WTC11 (cell line): ENCODE results near the gene IFI27L2. TPM values are rescaled to one million over a fixed set of nuclear protein-coding genes. Genes with fewer than 3 reads are reported as not detected.

Experiments
- ATAC-seq: fragments of 200-7000 bp; cut with Tn5 transposase; 2 replicates; pipeline ENCODE4 v1.10.0; 2021; ENCODE audit warnings: mild to moderate bottlenecking, moderate library complexity
- CTCF ChIA-PET: fragments of 300-600 bp; sonication (Branson Sonifier 250); formaldehyde crosslinking; loops from one replicate; lab custom pipeline; 2021; ENCODE audit warnings: antibody characterized with exemption; lab: Charles Lee
- POLR2A ChIA-PET: fragments of 350-600 bp; sonication (Branson Sonifier 250); formaldehyde crosslinking; loops from one replicate; lab custom pipeline; 2021; ENCODE audit warnings: antibody characterized with exemption; lab: Charles Lee
- DNase-seq: peaks from one replicate; pipeline ENCODE4 v3.0.0; 2021; ENCODE audit warnings: low spot score
- H3K27ac Mint-ChIP-seq: 2 replicates; pipeline ENCODE4 v1.8.0; 2021; ENCODE audit warnings: mixed read lengths
- H3K27me3 Mint-ChIP-seq: 2 replicates; pipeline ENCODE4 v1.8.0; 2021; ENCODE audit warnings: low read depth, mild to moderate bottlenecking, moderate library complexity, mixed read lengths
- H3K36me3 Mint-ChIP-seq: 2 replicates; pipeline ENCODE4 v1.8.0; 2021; ENCODE audit warnings: mixed read lengths
- H3K4me1 Mint-ChIP-seq: 2 replicates; pipeline ENCODE4 v1.8.0; 2022; ENCODE audit warnings: mixed read lengths
- H3K4me3 Mint-ChIP-seq: 2 replicates; pipeline ENCODE4 v1.8.0; 2021; ENCODE audit warnings: mild to moderate bottlenecking, moderate library complexity, mixed read lengths
- H3K9me3 Mint-ChIP-seq: 2 replicates; pipeline ENCODE4 v1.8.0; 2021; ENCODE audit warnings: mixed read lengths
- AFF4 ChIP-seq: sonication (generic); formaldehyde crosslinking; IDR thresholded peaks from 2 replicates; pipeline ENCODE4 v1.8.1; 2023; ENCODE audit warnings: mild to moderate bottlenecking, missing genetic modification reagents, borderline replicate concordance
- FOXP4 ChIP-seq: sonication (generic); formaldehyde crosslinking; IDR thresholded peaks from 2 replicates; pipeline ENCODE4 v1.8.0; 2022; ENCODE audit warnings: mild to moderate bottlenecking, missing genetic modification reagents
- GABPB1 ChIP-seq: sonication (generic); formaldehyde crosslinking; IDR thresholded peaks from 2 replicates; pipeline ENCODE4 v1.8.1; 2023; ENCODE audit warnings: mild to moderate bottlenecking, missing genetic modification reagents
- MLX ChIP-seq: sonication (generic); formaldehyde crosslinking; IDR thresholded peaks from 2 replicates; pipeline ENCODE4 v1.8.1; 2023; ENCODE audit warnings: mild to moderate bottlenecking, missing genetic modification reagents, moderate library complexity
- NFATC4 ChIP-seq: fragments of 250-450 bp; sonication (Bioruptor Pico); IDR thresholded peaks from 2 replicates; pipeline ENCODE4 v1.9.0; 2021; ENCODE audit warnings: mild to moderate bottlenecking
- OVOL2 ChIP-seq: fragments of 250-450 bp; sonication (Bioruptor Pico); IDR thresholded peaks from 2 replicates; pipeline ENCODE4 v1.9.0; 2021; ENCODE audit warnings: mild to moderate bottlenecking, borderline replicate concordance
- PRRX2 ChIP-seq: fragments of 250-450 bp; sonication (Bioruptor Pico); IDR thresholded peaks from 2 replicates; pipeline ENCODE4 v1.8.0; 2021; ENCODE audit warnings: mild to moderate bottlenecking
- SMAD3 ChIP-seq: sonication (generic); formaldehyde crosslinking; IDR thresholded peaks from 2 replicates; pipeline ENCODE4 v1.8.0; 2022; ENCODE audit warnings: missing genetic modification reagents, mild to moderate bottlenecking, borderline replicate concordance
- TEAD1 ChIP-seq: sonication (generic); formaldehyde crosslinking; IDR thresholded peaks from 2 replicates; pipeline ENCODE4 v1.8.0; 2022; ENCODE audit warnings: mild to moderate bottlenecking, missing genetic modification reagents
- TP53 ChIP-seq: sonication (generic); formaldehyde crosslinking; IDR thresholded peaks from 2 replicates; pipeline ENCODE4 v1.8.1; 2023; ENCODE audit warnings: mild to moderate bottlenecking, missing genetic modification reagents
- ZBTB21 ChIP-seq: sonication (generic); formaldehyde crosslinking; IDR thresholded peaks from 2 replicates; pipeline ENCODE4 v1.8.1; 2023; ENCODE audit warnings: mild to moderate bottlenecking, missing genetic modification reagents, borderline replicate concordance
- ZNF138 ChIP-seq: sonication (generic); formaldehyde crosslinking; conservative IDR thresholded peaks from 2 replicates; pipeline ENCODE4 v1.8.1; 2022; ENCODE audit warnings: mild to moderate bottlenecking, moderate library complexity, missing genetic modification reagents
- ZNF232 ChIP-seq: sonication (generic); formaldehyde crosslinking; IDR thresholded peaks from 2 replicates; pipeline ENCODE4 v1.8.0; 2022; ENCODE audit warnings: mild to moderate bottlenecking, missing genetic modification reagents
- ZNF396 ChIP-seq: fragments of 250-450 bp; sonication (Bioruptor Pico); IDR thresholded peaks from 2 replicates; pipeline ENCODE4 v1.8.0; 2021; ENCODE audit warnings: mild to moderate bottlenecking, moderate library complexity, borderline replicate concordance
- ZNF425 ChIP-seq: fragments of 250-450 bp; sonication (Bioruptor Pico); conservative IDR thresholded peaks from 2 replicates; pipeline ENCODE4 v1.9.0; 2021; ENCODE audit warnings: mild to moderate bottlenecking
- ZNF671 ChIP-seq: fragments of 250-450 bp; sonication (Bioruptor Pico); IDR thresholded peaks from 2 replicates; pipeline ENCODE4 v1.8.0; 2021; ENCODE audit warnings: mild to moderate bottlenecking
- total RNA-seq: library from RNA; stranded (reverse); gene quantifications from 3 replicates; pipeline ENCODE4 v1.2.3, GENCODE V29; 2021
- TF ChIP-seq, protein P1 (sequence below): sonication (generic); formaldehyde crosslinking; IDR thresholded peaks from 2 replicates; pipeline ENCODE4 v1.8.0; 2022; ENCODE audit warnings: mild to moderate bottlenecking, missing genetic modification reagents
- TF ChIP-seq, protein P2 (sequence below): sonication (generic); formaldehyde crosslinking; IDR thresholded peaks from 2 replicates; pipeline ENCODE4 v1.8.0; 2022; ENCODE audit warnings: missing genetic modification reagents
- TF ChIP-seq, protein P3 (sequence below): fragments of 250-450 bp; sonication (Bioruptor Pico); IDR thresholded peaks from 2 replicates; pipeline ENCODE4 v1.8.0; 2021; ENCODE audit warnings: mild to moderate bottlenecking
- TF ChIP-seq, protein P4 (sequence below): sonication (generic); formaldehyde crosslinking; IDR thresholded peaks from 2 replicates; pipeline ENCODE4 v1.8.1; 2022; ENCODE audit warnings: mild to moderate bottlenecking, moderate library complexity, missing genetic modification reagents

The IFI27L2 gene
- total RNA-seq, 1 experiment from 2014 or later, result 22.1 TPM

DNA sequence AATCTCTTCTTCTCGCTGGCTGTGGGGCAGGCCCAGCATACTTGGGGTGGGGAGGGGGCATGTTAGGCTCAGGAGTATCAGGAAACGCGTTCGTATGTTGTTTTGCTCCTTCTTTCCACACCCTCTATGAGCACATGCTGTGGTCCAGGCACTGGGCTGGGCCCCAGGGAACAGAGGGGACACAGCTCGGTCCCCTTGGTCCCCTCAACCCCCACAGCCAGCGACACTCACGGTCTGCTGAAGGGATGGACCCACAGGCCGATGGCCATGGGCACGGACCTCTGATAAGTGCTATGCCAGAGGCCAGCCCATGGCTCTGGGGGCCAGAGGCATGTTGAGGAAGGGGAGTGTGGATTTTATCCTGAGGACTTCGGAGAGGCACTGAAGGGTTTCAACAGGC lies 12.7 kb downstream of the IFI27L2 start (continued):
- no peak for TF ChIP-seq MLX
- no peak for TF ChIP-seq PRRX2 (CRISPR knock-in tag)
- no peak for TF ChIP-seq ZNF232 (CRISPR knock-in tag)
- no peak for TF ChIP-seq FOXP4 (CRISPR knock-in tag)
- TF ChIP-seq, all 79 proteins: peak for 0

DNA sequence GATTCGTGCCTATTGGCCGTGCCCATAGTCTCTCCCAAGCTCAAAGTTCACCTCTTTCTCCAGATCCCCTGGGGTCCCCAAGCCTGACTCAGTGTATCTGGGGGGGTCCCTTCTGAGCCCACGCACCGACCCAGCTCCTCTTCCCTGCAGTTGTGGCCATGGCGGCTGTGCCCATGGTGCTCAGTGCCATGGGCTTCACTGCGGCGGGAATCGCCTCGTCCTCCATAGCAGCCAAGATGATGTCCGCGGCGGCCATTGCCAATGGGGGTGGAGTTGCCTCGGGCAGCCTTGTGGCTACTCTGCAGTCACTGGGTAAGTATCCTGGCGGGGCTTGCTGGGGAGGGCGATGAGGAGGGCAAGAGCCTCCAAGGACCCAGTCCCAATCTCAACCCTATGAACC lies 13.8 kb downstream of the IFI27L2 start:
- CTCF ChIA-PET, result interaction anchor here (1.0 to 2.6 kb wide), 4 partner anchors 14 to 176 kb away, joined by 4 to 9 read pairs (median 6); partner anchors contain the start of gene IFI27L2
- H3K4me3 Mint-ChIP-seq, result no peak overlapping the region
- DNase-seq, result no peak
- no peak overlapping the region for H3K27ac Mint-ChIP-seq
- POLR2A ChIA-PET, result no interaction called here
- ATAC-seq, result no peak
- no peaks in the 10 kb centered on the region for H3K36me3 Mint-ChIP-seq
- peaks cover 13% of the 10 kb centered on the region for H3K27me3 Mint-ChIP-seq
- H3K4me1 Mint-ChIP-seq, result peaks cover 5% of the 10 kb centered on the region; the same call in 1 of the 2 replicates
- peaks cover 10% of the 10 kb centered on the region for H3K9me3 Mint-ChIP-seq
- TF ChIP-seq, protein P1, sequence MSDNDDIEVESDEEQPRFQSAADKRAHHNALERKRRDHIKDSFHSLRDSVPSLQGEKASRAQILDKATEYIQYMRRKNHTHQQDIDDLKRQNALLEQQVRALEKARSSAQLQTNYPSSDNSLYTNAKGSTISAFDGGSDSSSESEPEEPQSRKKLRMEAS (CRISPR knock-in tag), result no peak
- no peak for TF ChIP-seq NFATC4 (CRISPR knock-in tag)
- no peak for TF ChIP-seq GABPB1 (CRISPR knock-in tag)
- TF ChIP-seq ZNF232 (CRISPR knock-in tag), result no peak
- no peak for TF ChIP-seq TEAD1
- TF ChIP-seq, protein P2, sequence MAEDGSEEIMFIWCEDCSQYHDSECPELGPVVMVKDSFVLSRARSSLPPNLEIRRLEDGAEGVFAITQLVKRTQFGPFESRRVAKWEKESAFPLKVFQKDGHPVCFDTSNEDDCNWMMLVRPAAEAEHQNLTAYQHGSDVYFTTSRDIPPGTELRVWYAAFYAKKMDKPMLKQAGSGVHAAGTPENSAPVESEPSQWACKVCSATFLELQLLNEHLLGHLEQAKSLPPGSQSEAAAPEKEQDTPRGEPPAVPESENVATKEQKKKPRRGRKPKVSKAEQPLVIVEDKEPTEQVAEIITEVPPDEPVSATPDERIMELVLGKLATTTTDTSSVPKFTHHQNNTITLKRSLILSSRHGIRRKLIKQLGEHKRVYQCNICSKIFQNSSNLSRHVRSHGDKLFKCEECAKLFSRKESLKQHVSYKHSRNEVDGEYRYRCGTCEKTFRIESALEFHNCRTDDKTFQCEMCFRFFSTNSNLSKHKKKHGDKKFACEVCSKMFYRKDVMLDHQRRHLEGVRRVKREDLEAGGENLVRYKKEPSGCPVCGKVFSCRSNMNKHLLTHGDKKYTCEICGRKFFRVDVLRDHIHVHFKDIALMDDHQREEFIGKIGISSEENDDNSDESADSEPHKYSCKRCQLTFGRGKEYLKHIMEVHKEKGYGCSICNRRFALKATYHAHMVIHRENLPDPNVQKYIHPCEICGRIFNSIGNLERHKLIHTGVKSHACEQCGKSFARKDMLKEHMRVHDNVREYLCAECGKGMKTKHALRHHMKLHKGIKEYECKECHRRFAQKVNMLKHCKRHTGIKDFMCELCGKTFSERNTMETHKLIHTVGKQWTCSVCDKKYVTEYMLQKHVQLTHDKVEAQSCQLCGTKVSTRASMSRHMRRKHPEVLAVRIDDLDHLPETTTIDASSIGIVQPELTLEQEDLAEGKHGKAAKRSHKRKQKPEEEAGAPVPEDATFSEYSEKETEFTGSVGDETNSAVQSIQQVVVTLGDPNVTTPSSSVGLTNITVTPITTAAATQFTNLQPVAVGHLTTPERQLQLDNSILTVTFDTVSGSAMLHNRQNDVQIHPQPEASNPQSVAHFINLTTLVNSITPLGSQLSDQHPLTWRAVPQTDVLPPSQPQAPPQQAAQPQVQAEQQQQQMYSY, result no peak
- TF ChIP-seq, protein P3, sequence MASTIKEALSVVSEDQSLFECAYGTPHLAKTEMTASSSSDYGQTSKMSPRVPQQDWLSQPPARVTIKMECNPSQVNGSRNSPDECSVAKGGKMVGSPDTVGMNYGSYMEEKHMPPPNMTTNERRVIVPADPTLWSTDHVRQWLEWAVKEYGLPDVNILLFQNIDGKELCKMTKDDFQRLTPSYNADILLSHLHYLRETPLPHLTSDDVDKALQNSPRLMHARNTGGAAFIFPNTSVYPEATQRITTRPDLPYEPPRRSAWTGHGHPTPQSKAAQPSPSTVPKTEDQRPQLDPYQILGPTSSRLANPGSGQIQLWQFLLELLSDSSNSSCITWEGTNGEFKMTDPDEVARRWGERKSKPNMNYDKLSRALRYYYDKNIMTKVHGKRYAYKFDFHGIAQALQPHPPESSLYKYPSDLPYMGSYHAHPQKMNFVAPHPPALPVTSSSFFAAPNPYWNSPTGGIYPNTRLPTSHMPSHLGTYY, result no peak
- no peak for TF ChIP-seq SMAD3 (CRISPR knock-in tag)
- TF ChIP-seq ZBTB21 (CRISPR knock-in tag), result no peak
- no peak for TF ChIP-seq ZNF425
- TF ChIP-seq, protein P4, sequence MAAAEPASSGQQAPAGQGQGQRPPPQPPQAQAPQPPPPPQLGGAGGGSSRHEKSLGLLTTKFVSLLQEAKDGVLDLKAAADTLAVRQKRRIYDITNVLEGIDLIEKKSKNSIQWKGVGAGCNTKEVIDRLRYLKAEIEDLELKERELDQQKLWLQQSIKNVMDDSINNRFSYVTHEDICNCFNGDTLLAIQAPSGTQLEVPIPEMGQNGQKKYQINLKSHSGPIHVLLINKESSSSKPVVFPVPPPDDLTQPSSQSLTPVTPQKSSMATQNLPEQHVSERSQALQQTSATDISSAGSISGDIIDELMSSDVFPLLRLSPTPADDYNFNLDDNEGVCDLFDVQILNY (CRISPR knock-in tag), result no peak
- TF ChIP-seq ZNF671 (CRISPR knock-in tag), result no peak
- TF ChIP-seq TP53 (CRISPR knock-in tag), result no peak
- TF ChIP-seq ZNF138 (CRISPR knock-in tag), result no peak
- no peak for TF ChIP-seq OVOL2 (CRISPR knock-in tag)
- TF ChIP-seq AFF4 (CRISPR knock-in tag), result no peak
- no peak for TF ChIP-seq ZNF396
